Activated CD4-positive, alpha-beta T cell treated with anti-CD3 and anti-CD28 coated beads, Interleukin-2, amount 50 U/mL, for 24 hours (primary cell): Measurements from ENCODE around the gene PCDHB9.
"Not testable (repeated sequence)": the region's sequence is repeated elsewhere in the genome, so short reads cannot be mapped to it uniquely, and the experiment has no call there.

Experiments
- DNase-seq, 2 donors: peaks; one replicate each; pipeline ENCODE4 v3.0.0-alpha.2; 2020; ENCODE audit warnings: low read depth in 1 of 2, low spot score in 1 of 2

PCDHB9 gene

DNA sequence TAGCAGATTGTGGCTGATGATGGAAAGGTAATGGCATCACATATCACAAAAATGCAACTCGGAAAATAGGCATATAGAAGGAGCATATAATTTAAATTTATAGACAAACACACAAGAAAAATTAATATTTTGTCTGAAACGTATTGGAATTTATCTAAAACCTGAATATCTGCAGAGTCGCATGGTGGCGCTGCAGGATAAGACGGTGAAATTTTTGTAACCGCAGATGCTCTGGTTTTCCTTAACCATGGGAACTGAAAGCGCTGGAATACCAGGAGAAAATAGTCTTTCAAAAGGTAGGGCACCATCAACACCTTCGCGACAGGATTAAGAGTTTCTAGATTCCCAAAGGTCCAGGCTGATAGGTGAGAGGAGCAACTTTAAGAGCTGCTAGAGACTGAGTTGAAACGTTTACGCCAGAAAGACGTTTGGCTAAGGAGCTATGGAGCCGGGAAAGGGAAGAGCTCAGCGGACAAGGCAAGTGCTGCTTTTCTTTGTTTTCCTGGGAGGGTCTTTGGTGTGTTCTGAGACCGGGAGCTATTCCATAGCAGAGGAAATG, 47.2 kb downstream of the PCDHB9 start:
- DNase-seq: no peak

GRCh38 chr5:141235922-141236321, 49.0 kb downstream of the PCDHB9 start:
- not testable (repeated sequence) for DNase-seq

DNA sequence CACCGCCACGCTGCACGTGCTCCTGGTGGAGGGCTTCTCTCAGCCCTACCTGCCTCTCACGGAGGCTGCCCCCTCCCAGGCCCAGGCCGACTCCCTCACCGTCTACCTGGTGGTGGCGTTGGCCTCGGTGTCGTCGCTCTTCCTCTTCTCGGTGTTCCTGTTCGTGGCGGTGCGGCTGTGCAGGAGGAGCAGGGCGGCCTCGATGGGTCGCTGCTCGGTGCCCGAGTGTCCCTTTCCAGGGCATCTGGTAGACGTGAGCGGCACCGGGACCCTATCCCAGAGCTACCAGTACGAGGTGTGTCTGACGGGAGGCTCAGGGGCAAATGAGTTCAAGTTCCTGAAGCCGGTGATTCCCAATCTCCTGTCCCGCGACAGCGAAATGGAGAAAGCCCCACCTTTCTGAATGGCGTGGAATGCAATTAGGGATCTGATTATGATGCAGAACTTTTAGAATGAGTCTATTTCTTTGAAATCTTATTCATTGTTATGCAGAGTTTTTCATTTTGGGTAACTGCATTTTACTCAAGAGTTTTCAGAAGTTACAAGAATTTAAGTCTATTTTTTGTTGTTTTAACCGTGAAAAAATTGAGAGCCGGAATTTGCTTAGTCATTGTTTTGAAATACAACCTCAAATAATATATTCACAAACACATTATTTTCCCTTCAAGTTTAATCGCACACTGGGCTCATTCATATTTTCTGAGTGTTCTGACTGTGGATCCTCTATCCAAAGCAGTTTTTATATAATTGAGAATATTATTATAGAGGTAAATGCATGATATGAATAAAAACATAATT, 49.8 kb downstream of the PCDHB9 start:
- no peak for DNase-seq
